ENCODE data around the gene ASIC2. TPM values are rescaled to one million over a fixed set of nuclear protein-coding genes. Genes with fewer than 3 reads are reported as not detected.

The ASIC2 gene
- total and polyA plus RNA-seq, 10 donors: not detected

- Histone ChIP-seq H3K9me3 (no peaks in the 10 kb centered on the region), H3K4me3 (no peak overlapping the region), H3K4me1 (no peaks in the 10 kb centered on the region), H3K36me3 (no peaks in the 10 kb centered on the region), H3K27me3 (replicated peaks in 1 of 7) (peaks cover 0 to 47% (median 0%) of the 10 kb centered on the region in 7 donors), H3K27ac (no peak overlapping the region)
- TF ChIP-seq POLR2A (IDR thresholded peaks at IDR 0.05) (no peak), CTCF (IDR thresholded peaks at IDR 0.05 in 8 of 11, conservative IDR thresholded peaks at IDR 0.05 in 3 of 11) (no peak), POLR2AphosphoS5 (IDR thresholded peaks at IDR 0.05) (no peak)
- intact Hi-C loops (cut with DNase I; ENCODE audit: low total_unique reads): no loop called here
- WGBS, 5 donors: 68 to 82% (median 76%) methylated on average over 4 of the region's 4 CpGs
- peak; percentile 5 for DNase-seq
These were observed 157.4 kb downstream of the ASIC2 start for GRCh38 chr17:33135691-33136090.

GRCh38 chr17:33131620-33132019, 161.5 kb downstream of the ASIC2 start:
- no peaks in the 10 kb centered on the region for H3K4me1 ChIP-seq
- H3K27me3 ChIP-seq (replicated peaks in 1 of 7): peaks cover 0 to 43% (median 0%) of the 10 kb centered on the region in 7 donors
- intact Hi-C loops (cut with DNase I; ENCODE audit: low total_unique reads): no loop called here
- H3K4me3 ChIP-seq: no peak overlapping the region
- no peak for TF ChIP-seq POLR2AphosphoS5 (IDR thresholded peaks at IDR 0.05)
- TF ChIP-seq CTCF (IDR thresholded peaks at IDR 0.05 in 8 of 11, conservative IDR thresholded peaks at IDR 0.05 in 3 of 11): no peak
- TF ChIP-seq POLR2A (IDR thresholded peaks at IDR 0.05): no peak
- no peak overlapping the region for H3K27ac ChIP-seq
- peak; percentile 29 for DNase-seq
- no peaks in the 10 kb centered on the region for H3K36me3 ChIP-seq
- no peaks in the 10 kb centered on the region for H3K9me3 ChIP-seq
- WGBS, 5 donors: 85 to 95% (median 91%) methylated on average over 7 of the region's 7 CpGs

GRCh38 chr17:33127706-33128105, 165.4 kb downstream of the ASIC2 start:
- no peaks in the 10 kb centered on the region for H3K4me1 ChIP-seq
- intact Hi-C loops (cut with DNase I; ENCODE audit: low total_unique reads): no loop called here

GRCh38 chr17:33126086-33126485, 167.0 kb downstream of the ASIC2 start:
- Histone ChIP-seq H3K36me3 (no peaks in the 10 kb centered on the region), H3K4me1 (no peaks in the 10 kb centered on the region), H3K9me3 (no peaks in the 10 kb centered on the region), H3K4me3 (no peak overlapping the region), H3K27me3 (replicated peaks in 1 of 7) (peaks cover 0 to 35% (median 0%) of the 10 kb centered on the region in 7 donors), H3K27ac (no peak overlapping the region)
- intact Hi-C loops (cut with DNase I; ENCODE audit: low total_unique reads): no loop called here
- TF ChIP-seq CTCF (IDR thresholded peaks at IDR 0.05 in 8 of 11, conservative IDR thresholded peaks at IDR 0.05 in 3 of 11) (no peak), POLR2AphosphoS5 (IDR thresholded peaks at IDR 0.05) (no peak), POLR2A (IDR thresholded peaks at IDR 0.05) (no peak)
- WGBS, 5 donors: 68 to 85% (median 77%) methylated on average over 4 of the region's 4 CpGs
- no peak for DNase-seq

More at GRCh38 chr17:33127706-33128105, 165.4 kb downstream of the ASIC2 start:
- Histone ChIP-seq H3K27me3 (replicated peaks in 1 of 7) (peaks cover 0 to 42% (median 0%) of the 10 kb centered on the region in 7 donors), H3K9me3 (no peaks in the 10 kb centered on the region), H3K36me3 (no peaks in the 10 kb centered on the region), H3K27ac (no peak overlapping the region), H3K4me3 (no peak overlapping the region)
- TF ChIP-seq POLR2A (IDR thresholded peaks at IDR 0.05) (no peak), POLR2AphosphoS5 (IDR thresholded peaks at IDR 0.05) (no peak), CTCF (IDR thresholded peaks at IDR 0.05 in 8 of 11, conservative IDR thresholded peaks at IDR 0.05 in 3 of 11) (no peak)
- no peak for DNase-seq
- 48 to 66% (median 54%) methylated on average over 2 of the region's 2 CpGs for WGBS, 5 donors
